ENCODE measurements around the gene ZNF746. TPM values are rescaled to one million over a fixed set of nuclear protein-coding genes. Genes with fewer than 3 reads are reported as not detected.

ZNF746 gene
- polyA plus RNA-seq, 3 donors = 7.5 to 25.6 (median 8.1) TPM

GRCh38 chr7:149422914-149423301 lies 74.7 kb downstream of the ZNF746 start:
- intact Hi-C loops (cut with micrococcal nuclease) = loop anchor here in 1 of 2 donors (2.0 to 10.0 kb wide), 2 partner anchors 76 to 202 kb away; no protein-coding TSS in a partner anchor
- no peak for TF ChIP-seq CTCF (IDR thresholded peaks at IDR 0.05)
- peak overlapping the region; percentile 43 for H3K9ac ChIP-seq (ENCODE audit: insufficient read depth, low read length, poor library complexity, severe bottlenecking)
- peaks cover 16 to 20% of the 10 kb centered on the region in 2 donors for H3K4me1 ChIP-seq (ENCODE audit: control insufficient read depth in 1 of 2, insufficient read depth in 2 of 2, low read length in 2 of 2)
- no peaks in the 10 kb centered on the region for H4K20me1 ChIP-seq (ENCODE audit: insufficient read depth, low read length)
- Mint-ChIP-seq H3K36me3 (peaks cover 0 to 2% of the 10 kb centered on the region in 2 donors), H3K27me3 (ENCODE audit: low read depth in 3 of 3) (peaks cover 11 to 32% (median 16%) of the 10 kb centered on the region in 3 donors), H3K4me3 (peak overlapping the region; percentile 72 to 82), H3K27ac (no peak overlapping the region), H3K9me3 (peaks cover 0 to 5% (median 0%) of the 10 kb centered on the region in 7 donors), H3K4me1 (peaks cover 14% of the 10 kb centered on the region)
- peak overlapping the region; percentile 92 for H2AFZ ChIP-seq (ENCODE audit: insufficient read depth, low read depth, low read length, poor library complexity, severe bottlenecking)
- peaks cover 7 to 15% of the 10 kb centered on the region in 2 donors for H3K27me3 ChIP-seq (ENCODE audit: control insufficient read depth in 2 of 2, insufficient read depth in 2 of 2, low read length in 2 of 2)
- no peaks in the 10 kb centered on the region for H3K36me3 ChIP-seq (replicated peaks in 1 of 2; ENCODE audit: control insufficient read depth in 1 of 2, insufficient read depth in 2 of 2, low read length in 2 of 2)
- H3K4me3 ChIP-seq (replicated peaks in 1 of 3; ENCODE audit: low read depth in 2 of 3, low read length in 3 of 3) = peak overlapping the region; percentile 37 to 78 (median 46)
- 1% methylated on average over 34 of the region's 35 CpGs for WGBS (ENCODE audit: insufficient coverage)
- DNase-seq = peak; percentile 6 to 9 (median 9)
- no peaks in the 10 kb centered on the region for H3K9me3 ChIP-seq (replicated peaks in 1 of 2; ENCODE audit: control insufficient read depth in 1 of 2, insufficient read depth in 1 of 2, low read length in 2 of 2)
- no peak overlapping the region for H3K27ac ChIP-seq (ENCODE audit: low read depth in 1 of 2, low read length in 2 of 2)
- peak overlapping the region; percentile 93 for H3K4me2 ChIP-seq (replicated peaks; ENCODE audit: extremely low read depth, low read length, poor library complexity, severe bottlenecking)
- H3K79me2 ChIP-seq (ENCODE audit: insufficient read depth, low read length) = no peaks in the 10 kb centered on the region

Other genes starting within 250 kb of the ZNF746 start
- 10 to 100 TPM in 1 of 3 donors, 1 to 10 TPM in 2; 1.2 to 16.7 (median 1.5) TPM for gene ZNF783, start 235.6 kb downstream of the ZNF746 start, polyA plus RNA-seq
- gene ZNF777, start 36.7 kb downstream of the ZNF746 start, polyA plus RNA-seq = 1 to 10 TPM in 1 of 3 donors, under 1 TPM in 2; 0.13 to 2.0 (median 0.25) TPM

All from CD14-positive monocyte (primary cell).